Effector CD4-positive, alpha-beta T cell (primary cell): ENCODE data around the gene WDR4.
"Not testable (repeated sequence)": the region's sequence is repeated elsewhere in the genome, so short reads cannot be mapped to it uniquely, and the experiment has no call there.

Experiments
- DNase-seq: peaks from one replicate; pipeline ENCODE4 v3.0.0-alpha.2; 2020

WDR4 gene

DNA sequence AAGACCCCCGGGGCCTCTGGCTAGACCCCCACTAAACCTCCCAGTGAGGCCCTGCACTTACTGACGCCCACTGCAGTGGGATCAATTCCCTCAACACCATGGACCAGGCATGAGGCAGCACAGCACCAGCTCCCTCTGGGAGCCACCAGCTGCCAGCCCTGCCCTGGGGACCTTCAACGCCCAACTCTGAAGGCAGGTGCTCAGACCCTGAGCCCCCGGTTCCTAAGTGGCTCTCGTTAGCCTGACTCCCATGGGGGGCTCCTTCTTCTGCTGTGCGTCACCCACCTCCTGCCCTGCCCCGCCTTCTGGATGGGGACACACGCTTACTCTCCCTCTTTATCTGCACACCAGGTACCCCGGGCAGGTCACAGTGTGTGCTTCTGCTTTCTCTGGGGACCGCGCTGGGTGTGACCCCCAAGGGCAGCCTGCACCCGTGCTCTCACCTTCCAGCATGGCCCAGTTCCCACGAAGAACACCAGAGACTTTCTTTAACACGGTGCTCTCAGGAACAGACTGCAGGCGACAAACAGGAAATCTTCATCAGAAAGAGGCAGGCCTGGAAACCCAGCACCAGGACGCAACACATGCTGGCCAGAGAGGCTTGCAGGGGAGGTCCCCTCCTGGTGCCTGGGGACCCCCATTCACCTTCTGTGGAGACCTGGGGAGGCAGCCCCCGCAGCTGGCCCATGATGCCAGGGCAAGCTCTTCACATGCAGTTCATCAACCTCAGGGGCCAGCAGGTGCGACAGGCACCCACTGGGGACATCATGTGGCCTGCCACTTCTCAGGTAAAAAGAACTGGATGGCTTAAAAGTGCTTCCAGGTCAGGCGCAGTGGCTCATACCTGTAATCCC is 27.3 kb downstream of the WDR4 start:
- no peak for DNase-seq

DNA sequence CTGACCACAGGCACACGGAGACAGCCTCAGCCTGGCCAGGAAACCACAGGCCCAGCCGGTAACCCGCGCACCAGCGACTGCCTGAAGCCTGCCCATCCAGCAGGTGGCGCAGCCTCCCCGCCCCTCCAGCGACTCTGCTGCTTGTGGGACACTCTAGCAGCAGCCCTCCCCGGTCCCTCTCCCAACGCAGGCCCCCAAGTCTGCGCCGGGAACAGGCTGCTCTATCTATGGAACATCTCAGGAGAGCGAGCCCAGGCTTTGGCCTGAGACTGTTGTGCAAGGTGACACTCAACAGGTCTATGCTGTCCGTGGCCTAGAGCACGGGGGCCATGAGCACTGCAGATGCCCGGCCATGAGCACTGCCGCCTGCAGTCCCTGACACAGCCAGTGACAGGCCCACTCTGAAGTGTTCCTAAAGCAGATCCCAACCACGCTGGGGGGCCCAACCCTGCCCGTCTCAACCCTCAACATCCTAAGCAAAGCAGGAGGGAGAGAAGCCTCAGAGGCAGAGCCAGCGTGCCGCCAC is 28.4 kb downstream of the WDR4 start:
- DNase-seq = no peak

DNA sequence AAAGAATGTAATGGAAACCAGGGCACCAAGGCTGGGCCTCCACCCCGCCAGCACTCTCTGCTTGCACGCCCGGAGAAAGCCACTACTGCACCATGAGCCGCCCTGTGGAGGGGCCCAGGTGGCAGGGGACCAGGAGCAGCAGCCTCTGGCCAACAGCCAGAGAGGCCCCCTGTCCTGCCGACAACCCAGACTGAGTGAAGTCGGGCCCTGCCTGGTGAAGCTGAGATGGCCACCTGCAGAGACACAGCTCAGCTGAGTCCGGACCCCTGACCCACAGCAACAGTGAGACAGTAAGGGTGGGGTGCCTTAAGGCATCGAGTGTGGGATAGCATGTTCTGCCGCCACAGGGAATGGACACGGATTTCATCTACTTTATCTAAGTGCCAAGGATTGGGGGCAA is 28.9 kb downstream of the WDR4 start:
- no peak for DNase-seq

DNA sequence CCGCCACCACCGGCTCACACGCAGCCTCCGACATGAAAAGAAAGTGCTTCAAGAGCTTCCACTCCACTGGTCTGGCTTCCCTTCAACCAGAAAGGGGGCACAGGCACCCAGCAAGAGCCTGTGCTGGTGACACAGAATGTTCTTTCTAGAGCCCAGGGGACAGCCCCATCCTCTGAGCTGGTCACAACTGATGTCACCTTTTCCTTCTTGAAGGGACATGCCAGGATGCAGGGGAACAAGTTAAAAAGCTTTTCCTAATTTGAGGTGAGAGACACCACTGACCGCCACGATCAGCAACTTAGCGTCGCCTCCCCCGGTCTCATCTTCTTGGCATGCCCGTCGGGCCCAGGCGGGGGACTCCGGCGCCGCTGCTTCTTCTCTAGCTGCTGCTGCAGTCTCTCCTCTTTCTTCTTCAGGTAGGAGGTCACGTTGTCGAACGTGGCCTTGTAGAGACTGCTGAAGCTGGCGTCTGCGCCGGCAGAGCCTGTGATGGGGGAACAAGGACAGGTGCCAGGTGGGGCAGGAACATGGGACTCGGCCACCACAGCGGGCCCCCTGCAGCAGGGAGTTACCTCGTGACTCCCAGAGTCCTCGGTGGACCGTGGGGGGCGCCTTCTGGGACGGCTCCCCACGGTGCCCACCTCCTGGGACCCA is 29.5 kb downstream of the WDR4 start:
- no peak for DNase-seq

GRCh38 chr21:42848932-42849758 is 30.2 kb downstream of the WDR4 start:
- DNase-seq = no peak

DNA sequence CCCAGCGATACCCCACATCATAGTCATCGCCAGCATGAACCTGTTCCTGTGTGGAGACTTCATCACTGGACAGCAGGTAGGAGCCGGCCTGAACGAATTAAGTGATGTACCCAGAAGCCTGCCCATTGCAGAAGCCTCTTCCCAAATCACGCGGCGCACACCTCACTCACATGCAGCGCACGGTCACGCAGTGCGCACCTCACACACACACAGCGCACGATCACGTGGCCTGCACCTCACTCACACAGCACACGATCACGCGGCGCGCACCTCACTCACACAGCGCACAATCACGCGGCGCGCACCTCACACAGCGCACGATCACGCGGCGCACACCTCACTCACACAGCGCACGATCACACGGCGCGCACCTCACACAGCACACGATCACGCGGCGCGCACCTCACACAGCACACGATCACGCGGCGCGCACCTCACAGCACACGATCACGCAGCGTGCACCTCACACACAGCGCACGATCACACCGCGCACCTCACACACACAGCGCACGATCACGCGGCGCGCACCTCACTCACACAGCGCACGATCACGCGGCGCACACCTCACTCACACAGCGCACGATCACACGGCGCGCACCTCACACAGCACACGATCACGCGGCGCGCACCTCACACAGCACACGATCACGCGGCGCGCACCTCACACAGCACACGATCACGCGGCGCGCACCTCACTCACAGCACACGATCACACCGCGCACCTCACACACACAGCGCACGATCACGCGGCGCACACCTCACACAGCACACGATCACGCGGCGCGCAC is 31.0 kb downstream of the WDR4 start:
- not testable (repeated sequence) for DNase-seq

- DNase-seq = no peak
Observed at GRCh38 chr21:42847726-42848125, 31.6 kb downstream of the WDR4 start.

DNA sequence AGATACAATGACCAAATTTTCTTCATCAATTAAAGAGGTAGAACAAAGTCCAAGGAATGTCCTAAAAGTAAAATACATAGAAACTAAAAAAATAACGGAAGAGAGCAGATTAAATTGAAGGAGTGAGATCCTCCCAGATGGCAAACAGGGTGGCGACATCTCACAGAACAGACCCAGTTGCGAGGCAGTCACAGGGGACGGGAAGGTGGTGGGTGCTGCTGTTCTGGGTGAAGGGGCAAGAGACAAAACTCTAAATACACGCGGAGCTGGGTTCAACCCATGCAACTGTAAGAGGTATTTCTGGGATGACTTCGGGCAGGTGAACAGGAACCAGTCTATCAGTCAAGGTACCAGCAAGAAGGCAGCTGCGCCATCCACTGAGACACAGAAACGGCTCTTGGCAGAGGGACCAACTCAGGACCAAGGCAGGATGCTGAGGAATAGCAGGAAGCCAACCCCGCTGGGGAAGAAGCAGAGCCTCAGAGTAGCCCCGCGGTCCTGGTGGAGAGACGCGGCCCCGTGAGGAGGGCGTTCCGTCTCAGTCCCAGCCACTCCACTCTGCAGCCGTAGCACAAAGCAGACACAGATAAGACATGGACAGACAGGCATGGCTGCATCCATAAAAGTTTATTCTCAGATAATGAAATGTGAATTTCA is 32.2 kb downstream of the WDR4 start:
- no peak for DNase-seq

- no peak for DNase-seq
Observed at GRCh38 chr21:42846221-42846620, 33.1 kb downstream of the WDR4 start.

GRCh38 chr21:42845296-42845965 is 33.9 kb downstream of the WDR4 start:
- no peak for DNase-seq

DNA sequence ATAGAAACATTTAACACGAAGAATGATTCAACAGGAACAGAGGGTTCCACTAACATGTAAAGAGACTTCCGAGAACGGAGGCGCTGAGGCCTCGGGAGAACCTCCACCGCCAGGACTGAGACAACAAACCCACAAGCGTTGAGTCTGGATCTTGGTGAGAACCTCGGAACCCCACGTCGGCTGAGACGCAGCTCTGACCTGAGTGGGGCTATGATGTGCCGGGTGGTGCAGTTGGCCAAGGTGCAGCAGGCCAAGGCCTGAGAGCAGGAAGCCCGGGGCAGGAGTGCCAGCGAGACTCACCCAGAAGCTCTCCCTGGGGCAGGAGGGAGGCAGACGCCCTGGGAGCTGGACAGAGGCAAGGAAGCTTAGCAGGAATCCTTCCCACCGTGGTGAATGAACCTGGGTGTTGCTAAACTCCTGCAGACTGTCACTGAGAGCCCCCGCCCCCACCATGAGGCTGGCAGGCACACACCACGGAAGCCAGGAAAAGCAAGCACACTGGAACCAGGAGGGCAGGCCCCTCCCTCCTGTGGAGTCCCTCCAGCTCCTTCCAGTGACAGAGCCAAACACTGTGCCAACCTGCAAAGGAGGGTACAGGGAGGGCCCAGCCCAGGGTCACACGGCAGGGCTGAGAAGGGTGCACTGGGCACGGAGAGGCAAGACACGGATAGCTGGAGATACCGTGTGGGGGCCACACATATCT is 34.8 kb downstream of the WDR4 start:
- no peak for DNase-seq

DNA sequence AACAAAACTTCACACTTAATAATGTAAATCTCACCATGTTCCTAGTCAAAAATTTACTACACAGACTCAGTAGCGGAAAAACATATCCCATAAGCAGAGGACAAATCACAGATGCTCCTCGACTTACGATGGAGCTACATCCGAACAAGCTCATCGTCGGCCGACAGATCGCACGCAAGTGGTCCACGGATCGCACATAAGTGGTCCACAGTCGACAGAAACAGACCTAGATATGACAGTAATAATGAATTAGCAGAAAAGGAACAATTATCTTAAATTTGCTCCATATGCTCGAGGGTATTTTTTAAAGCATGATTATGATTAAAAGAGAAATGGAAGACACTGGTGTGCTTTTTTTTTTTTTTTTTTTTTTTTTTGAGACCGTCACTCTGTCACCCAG is 36.3 kb downstream of the WDR4 start:
- DNase-seq = no peak

GRCh38 chr21:42841916-42842655 is 37.3 kb downstream of the WDR4 start:
- DNase-seq = not testable (repeated sequence)

GRCh38 chr21:42841156-42841915 is 38.0 kb downstream of the WDR4 start:
- DNase-seq = no peak

DNA sequence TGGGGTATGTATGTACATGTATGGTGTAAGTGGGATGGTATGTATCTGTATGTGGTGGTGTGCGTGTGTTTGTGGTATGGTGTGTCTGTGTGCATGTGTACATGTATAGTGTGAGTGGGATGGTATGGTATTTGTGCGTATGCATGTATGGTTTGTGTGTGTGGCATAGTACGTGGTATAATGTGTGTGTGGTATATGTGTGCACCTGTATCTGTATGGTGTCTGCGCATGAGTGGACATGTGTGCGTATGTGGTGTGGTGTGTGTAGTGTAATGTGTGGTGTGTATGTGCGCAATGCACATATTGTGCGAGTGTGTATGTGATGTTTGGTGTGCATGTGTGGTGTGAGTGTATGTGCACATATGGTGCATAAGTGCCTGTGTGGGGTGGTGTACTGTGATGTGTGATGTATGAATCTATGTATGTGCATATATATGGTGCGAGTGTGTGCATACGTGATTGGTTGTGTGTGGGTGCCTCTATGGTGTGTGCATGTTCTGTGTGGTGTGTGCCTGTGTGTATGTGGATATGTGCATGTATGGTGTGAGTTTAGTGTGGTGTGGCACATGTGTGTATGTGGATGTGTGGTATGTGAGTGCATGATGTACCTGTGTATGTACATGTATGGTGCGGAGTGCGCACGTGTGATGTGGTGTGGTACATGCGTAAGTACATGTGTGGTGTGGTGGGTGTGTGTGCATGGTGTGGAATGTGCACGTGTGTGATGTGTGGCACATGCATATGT is 38.8 kb downstream of the WDR4 start:
- DNase-seq = no peak

- no peak for DNase-seq
Observed at GRCh38 chr21:42839271-42840231, 39.8 kb downstream of the WDR4 start.

GRCh38 chr21:42838212-42838690 is 41.1 kb downstream of the WDR4 start:
- DNase-seq = not testable (repeated sequence)
